GM04503 (cell line): ENCODE data around the gene IZUMO4.
"Not testable (repeated sequence)": the region's sequence is repeated elsewhere in the genome, so short reads cannot be mapped to it uniquely, and the experiment has no call there.

ENCODE experiments used
- DNase-seq: peaks from one replicate; pipeline ENCODE4 v3.0.0-alpha.2; 2012; ENCODE audit warnings: low read depth

Gene IZUMO4

DNA sequence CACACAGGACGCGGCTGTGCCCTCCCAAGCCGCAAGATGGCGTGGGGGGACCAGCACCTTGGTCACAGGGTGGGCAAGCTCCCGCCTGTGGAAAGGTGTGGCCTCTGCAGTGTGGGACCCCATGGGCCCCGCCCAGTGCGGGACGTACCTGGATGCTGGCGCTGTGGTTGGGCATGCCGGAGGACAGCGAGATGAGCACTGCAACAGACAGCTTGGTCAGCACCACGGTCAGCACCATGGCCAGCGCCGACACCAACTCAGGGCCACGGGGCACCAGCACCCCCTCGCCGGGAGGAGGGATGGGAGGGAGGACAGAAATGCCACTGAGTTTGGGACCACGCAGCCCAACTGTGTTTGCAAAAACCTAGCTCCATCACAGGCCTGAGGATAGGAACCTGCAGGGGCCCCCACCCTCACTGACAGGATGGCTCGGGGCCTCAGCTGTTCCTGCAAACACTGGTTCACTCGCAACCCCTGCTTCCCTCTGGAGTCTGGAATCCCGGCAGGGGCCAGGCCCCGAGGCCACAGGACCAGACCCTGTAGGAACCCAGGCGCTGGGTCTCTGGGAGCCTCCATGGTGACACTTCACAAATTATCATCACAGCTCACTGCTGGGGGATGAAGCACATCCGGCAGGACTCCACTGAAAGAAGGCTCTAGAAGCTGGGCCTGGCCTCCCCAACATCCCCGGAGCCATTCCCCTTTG, 27.1 kb downstream of the IZUMO4 start:
- no peak for DNase-seq

DNA sequence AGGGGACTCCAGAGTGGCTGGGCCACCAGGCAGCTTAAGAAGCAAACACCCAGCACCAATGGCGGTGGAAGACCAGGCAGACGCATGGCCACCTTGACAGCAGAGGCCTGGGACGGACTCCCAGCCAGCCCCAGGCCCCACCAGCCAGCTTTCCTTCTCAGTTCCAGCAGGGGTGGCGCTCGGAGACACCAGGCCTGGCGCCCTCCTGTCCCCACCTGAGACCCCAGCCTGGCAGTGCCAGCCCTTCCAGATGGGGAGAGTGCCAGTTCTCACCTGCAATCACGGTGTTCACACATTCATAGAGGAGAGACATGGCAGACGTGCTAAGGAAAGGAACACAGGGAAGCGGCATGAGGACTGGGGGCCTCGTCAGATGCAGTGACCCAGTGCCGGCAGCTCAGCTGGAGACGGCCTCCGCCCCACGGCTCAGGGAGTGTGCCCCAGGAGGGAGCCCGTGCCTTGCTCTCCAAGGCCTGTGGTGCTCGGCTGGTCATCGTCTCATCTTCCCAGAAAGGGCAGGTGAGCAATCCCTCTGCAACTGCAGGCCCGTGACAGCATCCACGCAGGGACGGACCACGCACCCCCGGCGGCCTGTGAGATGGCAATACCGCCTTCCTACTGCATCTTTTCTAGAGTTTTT, 30.3 kb downstream of the IZUMO4 start:
- DNase-seq: no peak

DNA sequence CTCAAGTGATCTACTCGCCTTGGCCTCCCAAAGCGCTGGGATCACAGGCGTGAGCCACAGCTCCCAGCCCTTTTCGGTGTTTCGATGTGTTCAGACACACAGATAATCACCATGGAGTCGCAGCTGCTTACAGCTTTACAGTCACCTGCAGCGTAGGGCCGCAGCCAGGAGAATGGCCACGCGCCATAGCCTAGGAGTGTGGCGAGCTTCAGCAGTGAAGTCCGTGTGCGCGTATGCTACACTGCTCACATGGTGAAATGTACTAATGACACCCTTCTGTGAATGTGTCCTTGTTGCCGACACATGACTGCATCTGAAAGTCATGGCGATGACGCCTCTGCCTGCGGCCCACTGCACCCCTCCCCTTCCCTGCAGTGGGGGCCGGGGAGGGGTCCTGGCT, 31.0 kb downstream of the IZUMO4 start:
- DNase-seq: no peak

DNA sequence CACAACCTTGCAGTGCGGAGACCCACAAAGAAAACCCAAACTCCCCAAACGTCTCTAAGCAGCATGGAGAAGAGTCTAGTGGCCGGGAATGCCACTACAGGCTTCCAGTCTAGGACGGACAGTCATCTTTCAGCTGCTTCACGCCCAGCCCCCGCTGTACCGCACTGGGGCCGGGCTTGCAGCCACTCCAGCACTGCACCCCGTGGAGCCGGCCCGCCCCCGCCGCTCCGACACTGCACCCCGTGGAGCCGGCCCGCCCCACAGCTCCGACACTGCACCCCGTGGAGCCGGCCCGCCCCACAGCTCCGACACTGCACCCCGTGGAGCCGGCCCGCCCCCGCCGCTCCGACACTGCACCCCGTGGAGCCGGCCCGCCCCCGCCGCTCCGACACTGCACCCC, 31.5 kb downstream of the IZUMO4 start:
- not testable (repeated sequence) for DNase-seq

DNA sequence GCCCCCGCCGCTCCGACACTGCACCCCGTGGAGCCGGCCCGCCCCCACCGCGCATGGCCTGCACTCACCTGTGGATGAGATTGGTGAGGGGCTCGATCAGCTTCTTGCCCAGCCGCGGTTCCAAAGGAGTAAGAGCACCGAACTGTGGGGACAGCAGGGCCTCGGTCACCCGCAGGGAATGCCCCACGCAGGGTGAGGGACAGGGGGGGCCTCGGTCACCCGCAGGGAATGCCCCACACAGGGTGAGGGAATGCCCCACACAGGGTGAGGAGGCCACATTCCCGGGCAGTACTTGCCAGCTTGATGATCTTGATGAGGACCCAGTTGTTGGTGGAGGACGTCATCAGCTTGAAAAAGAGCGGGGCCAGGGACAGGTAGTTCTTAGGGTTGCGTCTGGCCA, 32.3 kb downstream of the IZUMO4 start:
- no peak for DNase-seq

DNA sequence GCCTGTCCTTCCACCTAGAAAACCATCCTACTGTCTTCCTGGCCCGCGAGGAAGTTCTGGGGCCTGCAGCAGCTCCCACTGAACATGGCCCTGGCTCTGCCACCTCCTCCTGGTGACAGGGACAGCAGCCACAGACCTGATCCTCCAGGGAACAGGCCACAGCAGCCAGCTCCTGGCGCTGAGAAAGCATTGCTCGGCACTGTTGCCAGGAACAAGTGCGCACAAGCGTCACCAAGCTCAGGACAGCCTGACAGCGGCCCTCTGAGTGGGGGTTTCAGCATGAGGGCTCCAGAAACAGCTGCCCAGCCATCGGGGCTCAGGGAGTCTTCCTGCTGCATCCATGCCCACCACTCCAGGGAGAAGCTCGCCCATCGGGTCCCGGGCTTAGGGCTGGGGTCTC, 32.8 kb downstream of the IZUMO4 start:
- no peak for DNase-seq

DNA sequence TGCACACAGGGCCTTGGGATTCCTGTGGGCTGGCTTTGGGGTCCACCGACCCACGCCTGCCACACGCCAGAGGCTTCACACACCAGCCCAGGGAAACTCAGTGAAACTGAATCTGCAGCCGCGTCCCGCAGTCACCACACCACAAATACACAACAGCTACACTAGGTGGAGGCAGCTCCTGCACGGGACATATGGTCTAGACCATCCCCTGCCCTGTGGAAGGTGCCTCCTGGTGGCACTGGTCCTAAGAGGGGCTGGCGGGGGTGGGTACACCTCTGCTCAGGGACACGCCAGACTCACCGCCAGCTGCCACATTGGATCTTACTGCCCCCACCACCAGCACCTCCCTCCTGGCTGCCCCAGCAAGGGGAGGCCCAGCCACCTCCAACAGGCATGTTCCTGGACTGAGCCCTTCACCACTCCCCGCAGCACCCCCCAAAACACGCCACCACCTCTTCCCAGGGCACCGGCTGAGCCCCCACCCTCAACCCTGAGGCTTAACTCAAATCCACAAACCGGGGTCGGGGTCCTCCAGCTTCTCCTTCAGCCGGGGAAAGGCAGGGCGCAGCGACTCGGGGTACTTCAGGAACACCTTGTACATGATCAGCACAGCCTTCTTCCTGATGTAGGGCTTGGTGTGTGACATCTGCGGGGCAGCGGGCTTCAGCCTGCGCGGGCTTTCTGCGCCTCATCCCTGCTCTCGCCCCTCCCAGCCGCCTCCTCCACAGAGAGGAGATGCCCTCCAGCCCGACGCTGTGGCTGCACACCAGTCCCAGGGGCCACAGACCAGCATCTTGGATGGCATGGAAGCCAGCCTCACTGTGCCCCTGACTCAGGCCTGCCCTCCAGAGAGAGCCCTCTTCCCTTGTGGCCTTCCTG, 33.4 kb downstream of the IZUMO4 start:
- DNase-seq: no peak

DNA sequence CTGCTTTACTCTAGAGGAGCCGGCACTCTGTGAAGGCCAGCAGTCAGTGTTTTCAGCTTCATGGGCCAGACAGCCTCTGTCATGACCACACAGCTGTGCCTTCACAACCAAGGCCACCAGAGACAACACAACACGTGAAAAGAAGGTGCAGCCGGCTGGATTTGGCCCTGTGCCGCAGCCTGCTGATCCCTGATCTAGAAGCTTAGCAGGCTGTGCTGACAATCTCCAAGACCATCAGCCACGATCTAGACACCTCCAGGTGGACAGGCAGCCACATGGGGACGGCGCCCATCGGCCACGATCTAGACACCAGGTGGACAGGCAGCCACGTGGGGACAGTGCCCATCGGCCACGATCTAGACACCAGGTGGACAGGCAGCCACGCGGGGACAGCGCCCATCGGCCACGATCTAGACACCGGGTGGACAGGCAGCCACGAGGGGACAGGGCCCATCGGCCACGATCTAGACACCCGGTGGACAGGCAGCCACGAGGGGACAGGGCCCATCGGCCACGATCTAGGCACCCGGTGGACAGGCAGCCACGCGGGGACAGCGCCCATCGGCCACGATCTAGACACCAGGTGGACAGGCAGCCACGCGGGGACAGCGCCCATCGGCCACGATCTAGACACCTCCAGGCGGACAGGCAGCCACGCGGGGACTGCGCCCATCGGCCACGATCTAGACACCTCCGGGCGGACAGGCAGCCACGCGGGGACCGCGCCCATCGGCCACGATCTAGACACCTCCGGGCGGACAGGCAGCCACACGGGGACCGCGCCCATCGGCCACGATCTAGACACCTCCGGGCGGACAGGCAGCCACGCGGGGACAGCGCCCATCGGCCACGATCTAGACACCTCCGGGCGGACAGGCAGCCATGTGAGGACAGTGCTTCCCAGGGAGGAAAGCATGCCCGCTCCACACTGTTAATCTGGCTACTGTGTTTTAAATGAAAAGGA, 34.6 kb downstream of the IZUMO4 start:
- DNase-seq: not testable (repeated sequence)

DNA sequence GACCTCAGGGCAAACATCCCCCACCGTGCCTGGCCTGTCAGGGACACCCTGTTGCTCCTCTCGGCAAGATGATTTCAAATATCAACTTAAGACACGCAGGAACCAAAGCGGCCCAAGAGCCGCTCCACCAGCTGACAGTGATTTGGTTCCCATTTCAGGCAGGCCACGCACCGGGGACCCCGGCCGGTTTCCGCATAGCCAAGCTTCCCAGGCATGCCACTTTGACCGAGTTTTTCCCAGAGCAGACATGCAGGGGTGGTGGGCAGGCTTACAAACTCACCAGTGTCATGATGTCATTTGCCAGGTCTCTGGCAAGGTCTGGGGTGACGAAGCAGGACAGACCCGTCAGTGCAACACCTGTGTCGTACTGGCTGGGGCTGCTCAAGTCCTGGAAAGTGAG, 35.5 kb downstream of the IZUMO4 start:
- DNase-seq: no peak

DNA sequence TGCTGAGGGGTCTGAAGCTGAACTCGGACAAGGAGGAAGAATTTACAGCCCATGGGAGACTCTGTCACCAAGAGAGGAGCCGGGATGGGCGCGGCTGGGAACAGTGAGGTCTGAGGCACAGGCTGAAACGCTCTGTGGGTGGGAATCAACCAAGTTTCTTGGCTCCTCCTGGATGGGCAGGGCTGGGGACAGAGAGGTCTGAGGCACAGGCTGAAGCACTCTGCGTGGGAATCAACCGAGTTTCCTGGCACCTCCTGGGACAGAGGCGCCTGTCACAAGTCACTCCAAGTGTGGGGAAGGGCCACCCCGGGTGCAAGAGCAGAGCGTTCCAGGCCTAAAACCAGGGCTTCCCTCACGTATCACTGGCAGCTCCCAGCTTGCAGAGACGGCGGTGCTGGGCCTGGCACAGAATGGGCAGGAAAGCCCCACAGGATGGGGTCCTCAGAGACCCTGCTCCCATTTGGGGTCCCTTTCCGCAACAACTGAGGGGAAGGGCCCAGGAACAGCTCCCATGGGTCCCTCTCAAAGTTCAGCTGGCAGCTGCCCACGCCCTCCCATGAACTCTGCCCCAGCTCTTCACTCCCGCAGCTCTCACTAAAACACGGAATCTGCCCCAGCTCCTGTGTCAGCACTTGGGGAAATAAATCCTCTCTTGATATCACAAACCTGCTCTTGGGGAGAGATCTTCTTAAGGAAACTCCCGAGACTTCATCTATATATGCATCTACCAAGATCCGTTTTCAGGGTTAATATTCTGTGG, 36.2 kb downstream of the IZUMO4 start:
- no peak for DNase-seq

DNA sequence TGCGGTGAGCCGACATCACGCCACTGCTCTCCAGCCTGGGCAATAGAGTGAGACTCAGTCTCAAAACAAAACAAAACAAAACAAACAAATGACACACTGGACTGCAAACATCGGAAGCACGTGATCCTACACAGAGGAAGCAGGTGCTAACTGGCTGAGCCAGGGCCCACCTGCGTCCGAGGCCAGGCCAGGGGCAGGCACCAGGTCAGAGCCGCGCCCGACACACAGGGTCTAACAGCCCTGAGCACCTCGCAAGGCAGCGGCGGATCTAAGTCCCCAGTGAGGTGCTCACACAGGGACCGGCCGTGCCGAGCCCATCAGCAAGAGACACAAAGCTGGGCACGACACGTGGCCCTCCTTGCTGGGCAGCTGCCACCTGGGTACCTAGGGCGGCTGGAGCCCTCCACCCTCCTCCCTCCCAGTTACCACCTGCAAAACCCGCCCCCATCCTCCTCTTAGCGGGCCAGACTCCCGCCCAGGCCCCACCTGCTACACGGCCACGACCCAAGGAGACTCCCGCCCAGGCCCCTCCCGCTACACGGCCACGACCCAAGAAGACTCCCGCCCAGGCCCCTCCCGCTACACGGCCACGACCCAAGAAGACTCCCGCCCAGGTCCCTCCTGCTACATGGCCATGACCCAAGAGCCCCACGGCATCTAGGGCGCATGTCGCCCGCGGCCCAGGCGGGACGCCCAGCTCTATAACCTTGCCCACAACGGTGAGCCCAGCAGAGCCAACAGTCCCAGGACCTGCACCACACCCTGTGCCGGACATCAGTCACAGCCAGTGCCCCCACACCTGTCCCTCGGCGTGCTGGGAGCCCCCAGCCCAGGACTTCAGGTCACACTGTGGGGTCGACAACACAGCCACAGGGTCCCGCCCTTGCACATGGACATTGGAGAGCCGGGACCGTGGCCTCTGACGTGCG, 39.0 kb downstream of the IZUMO4 start:
- no peak for DNase-seq

DNA sequence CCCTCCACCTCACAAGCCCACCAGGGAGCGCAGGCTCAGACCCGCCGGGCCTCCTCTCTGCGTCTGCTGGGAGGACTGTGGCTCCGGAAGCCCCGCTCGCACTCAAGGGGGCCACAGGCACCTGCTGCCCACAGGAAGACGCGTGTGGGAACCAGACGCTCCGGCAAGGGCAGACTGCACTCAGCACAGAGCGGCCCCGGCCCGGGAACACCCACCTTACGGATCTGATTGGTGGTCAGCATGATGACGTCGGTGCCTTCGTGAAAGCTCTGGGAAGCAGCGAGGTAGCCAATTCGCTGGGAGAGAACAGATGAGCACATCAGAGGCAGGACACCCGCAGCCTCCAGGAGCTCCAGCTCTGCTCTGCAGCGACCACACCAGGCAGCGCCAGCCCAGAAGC, 40.1 kb downstream of the IZUMO4 start:
- no peak for DNase-seq

DNA sequence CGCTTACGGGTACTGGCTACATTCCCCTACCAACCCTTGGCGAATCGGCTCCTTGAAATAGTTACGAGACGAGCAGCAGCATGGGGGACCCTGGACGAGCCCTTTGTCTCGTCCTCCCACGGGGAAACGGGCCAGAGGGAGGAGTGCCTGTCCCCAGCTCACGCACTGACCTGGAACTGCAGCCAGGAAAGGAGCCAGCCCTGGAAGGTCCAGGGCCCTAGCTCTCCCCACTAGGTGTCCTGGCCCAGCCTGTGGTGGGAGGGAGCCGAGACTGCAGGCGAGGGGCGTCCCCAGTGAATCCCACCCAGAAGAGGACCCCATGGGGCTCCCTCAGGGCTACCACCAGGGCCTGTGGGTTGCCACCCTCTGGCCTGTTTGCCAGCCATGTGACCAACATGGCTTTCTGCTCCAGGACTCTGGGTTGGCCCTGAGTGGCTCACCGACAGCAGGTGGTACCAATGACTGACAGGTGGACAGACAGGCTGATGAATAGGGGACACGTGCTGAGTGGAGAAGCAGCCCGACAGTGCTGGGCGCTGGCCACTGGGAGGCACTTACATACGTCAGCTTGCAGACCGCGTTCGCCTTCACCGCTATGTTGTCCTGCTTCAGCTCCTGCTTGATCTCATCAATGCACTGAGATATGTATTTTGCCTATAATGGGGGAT, 41.5 kb downstream of the IZUMO4 start:
- DNase-seq: no peak

DNA sequence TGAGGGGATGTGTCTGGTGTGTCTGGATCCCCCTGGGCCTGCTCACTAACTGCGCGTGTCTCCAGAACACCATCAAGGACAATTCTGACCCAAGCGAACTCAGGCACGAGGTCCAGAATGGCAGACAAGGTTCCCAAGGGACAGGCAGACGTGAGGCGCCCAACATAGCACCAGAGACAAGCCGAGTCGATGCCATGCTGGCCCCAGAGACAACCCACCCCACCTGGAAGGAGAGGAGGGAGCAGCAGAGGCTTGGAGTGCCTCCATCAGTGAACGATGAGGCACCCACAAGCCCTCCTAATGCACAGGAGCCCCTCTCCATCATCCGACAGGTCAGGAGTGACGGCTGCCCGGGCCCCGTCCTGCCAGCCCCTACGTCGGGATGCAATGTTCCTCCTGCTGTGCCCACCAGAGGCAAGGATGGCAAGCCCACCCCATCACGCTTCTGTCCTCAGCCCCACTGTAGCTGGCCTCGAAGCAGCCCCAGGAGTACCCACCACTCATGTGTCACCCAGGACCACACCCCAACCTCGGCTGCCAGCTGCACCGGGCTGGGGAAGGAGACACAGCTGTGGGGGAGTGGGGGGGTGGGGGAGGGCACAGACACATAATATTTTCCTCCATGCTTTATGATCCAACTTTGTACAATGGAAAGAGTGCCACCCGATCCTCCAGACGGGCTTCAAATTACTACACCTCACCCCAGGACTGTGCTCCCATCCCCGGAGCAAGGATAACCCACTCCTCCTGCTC, 42.8 kb downstream of the IZUMO4 start:
- no peak for DNase-seq

DNA sequence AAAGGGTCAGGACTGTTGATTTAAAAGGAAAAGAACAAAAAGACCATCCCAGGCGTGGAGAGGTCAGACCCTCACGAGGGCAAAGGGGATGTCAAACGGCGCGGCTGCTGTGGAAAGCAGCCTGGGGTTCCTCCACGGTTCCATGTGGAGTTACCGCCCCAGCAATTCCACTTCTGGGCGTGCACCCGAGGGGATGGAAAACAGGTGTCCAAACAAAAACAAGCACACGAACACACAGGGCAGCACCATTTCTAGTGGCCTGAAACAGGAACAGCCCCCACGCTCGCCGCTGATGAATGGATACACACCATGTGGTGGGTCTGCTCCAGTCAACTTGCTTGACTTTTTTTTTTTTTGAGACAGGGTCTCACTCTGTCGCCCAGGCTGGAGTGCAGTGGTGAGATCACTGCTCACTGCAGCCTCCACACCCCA, 43.4 kb downstream of the IZUMO4 start:
- DNase-seq: no peak

DNA sequence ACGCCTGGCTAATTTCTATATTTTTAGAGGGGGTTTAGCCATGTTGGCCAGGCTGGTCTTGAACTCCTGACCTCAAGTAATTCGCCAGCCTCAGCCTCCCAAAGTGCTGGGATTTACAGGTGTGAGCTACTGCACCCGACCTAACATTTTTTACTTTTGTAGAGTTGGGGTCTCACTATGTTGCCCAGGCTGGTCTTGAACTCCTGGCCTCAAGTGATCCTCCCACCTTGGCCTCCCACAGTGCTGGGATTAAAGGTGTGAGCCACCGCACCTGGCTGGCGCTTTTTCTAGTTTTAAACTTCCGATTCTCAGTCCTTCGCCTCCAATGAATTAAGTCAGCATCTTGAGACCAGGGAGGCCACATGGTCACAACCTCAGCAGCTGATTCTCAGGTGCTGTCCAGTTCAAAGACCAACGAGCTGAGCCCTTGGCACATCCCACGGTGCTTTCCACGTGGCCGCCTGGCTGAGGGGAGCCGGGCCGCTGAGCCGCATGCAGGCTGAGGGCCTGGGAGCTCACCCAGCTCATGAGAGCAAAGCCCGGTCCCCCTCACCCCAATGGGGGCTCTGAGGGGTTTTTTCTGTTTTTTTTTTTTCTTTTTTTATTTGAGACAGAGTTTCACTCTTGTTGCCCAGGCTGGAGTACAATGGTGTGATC, 45.6 kb downstream of the IZUMO4 start:
- no peak for DNase-seq

DNA sequence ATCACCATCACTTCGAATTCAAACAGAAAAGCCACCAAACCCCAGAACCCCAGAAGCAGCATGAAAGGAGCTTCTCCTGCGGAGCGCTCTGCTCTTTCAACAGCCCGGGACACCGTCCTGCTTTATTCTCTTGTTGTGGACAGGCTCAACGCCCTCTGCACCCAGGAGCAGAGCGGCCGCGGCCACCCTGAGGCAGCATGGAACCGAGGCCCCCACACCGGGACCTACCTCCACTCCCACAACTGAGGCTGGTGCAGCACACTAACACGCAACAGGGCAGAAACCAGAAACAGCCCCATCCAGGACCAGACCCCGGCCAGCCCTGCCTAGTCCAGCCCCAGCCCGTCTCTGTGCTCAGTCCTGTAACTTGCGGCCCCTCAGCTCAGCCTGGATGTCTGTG, 47.5 kb downstream of the IZUMO4 start:
- no peak for DNase-seq

DNA sequence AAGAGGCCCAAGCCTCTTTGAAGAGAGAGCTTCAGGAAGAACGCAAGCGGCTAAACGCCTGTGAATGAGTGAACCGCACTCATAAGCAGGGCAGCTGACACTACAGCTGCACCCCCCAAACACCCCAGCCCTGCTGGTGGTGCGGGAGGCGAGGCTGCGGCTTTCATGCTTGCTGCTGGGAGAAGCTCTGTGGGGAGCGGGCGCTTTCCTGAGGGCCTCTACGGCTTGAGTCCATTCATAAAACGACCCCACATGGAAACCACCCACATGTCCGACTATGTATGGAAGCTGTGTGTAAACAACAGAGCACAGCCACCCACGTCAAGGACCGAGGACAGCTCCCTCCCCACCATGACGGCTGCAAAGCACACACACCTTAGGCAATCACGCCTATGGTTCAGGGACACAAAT, 49.1 kb downstream of the IZUMO4 start:
- DNase-seq: no peak
